Activated CD4-positive, alpha-beta T cell treated with anti-CD3 and anti-CD28 coated beads, Interleukin-2, amount 50 U/mL, for 24 hours (primary cell): ENCODE data around the gene ACTL10.
"Not testable (repeated sequence)": the region's sequence is repeated elsewhere in the genome, so short reads cannot be mapped to it uniquely, and the experiment has no call there.

Experiments used
- DNase-seq, 2 donors: peaks; one replicate each; pipeline ENCODE4 v3.0.0-alpha.2; 2020; ENCODE audit warnings: low read depth in 1 of 2, low spot score in 1 of 2

ACTL10 gene

DNA sequence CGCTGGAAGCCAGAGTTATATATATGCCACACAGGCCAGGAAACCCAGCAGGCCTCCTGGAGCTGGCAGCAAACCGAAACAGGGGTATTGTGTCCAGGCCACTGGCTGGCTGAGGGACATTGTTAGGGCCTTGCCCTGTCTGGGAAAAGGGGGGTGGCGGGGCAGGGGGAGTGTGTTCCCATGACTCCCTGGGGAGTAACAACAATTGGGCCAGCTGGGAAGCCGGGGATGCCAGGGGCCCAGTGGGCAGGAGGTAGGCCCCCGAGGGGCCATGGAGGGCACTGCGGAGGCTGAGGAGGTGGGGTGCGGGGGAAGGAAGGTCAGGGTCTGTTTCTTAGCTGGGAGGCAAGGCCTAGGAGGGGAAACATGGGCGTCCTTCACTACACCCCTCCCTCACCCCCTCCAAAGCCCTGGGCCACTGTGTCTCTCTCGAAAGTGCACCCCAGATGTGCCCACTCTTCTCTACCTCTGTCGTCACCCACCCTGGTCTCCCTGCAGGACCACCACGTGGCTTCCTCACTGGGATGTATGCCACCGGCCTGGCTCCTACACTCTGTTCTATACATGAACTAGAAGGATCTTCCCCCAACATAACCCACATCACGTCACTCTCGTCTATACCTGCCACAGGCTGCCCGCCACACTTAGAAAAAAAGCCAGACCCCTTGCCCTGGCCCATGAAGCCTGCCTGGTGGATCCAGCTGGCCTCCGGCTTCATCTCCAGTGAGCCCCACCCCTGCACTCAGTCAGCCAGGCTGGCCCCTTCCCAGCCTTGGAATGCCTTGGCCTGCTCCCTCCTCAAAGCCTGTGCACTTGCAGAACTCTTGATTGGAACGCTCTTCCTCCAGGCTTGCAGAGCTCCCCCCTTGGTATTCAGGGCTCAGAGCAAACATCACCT lies 27.2 kb downstream of the ACTL10 start:
- DNase-seq = no peak

DNA sequence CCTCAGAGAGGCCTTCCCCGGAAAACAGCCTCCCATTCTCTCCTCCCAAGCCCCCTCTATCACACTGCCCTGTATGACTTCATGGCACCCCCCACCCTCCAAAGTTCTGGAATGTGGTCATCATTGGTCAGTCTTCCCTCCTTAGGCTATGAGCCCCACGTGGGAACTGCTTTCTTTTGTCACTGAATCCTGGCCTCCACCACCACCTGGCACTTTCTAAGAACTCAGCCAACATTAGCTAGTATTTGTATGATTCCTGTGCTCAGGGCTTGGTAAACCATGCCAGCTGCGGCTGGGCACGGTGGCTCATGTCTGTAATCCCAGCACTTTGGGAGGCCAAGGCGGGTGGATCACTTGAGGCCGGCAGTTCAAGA lies 27.9 kb downstream of the ACTL10 start:
- DNase-seq = no peak

DNA sequence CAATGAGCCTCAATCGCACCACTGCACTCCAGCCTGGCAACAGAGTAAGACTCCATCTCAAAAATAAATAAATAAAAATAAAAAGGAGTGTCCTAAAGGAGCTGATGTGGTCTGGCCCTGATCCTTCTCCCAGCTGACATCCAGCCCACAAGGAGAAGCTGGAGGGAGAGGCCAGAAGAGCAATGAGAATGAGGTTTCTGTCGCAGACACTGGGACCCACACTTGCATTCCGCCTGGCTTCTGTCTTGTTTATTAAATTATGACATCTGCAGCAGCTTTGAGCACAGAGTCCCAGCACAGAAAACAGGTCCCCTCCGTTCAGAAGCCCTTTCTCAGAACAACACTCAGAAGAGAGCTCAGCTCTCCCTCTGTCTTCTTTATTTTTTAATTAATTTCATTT lies 29.7 kb downstream of the ACTL10 start:
- DNase-seq = no peak

DNA sequence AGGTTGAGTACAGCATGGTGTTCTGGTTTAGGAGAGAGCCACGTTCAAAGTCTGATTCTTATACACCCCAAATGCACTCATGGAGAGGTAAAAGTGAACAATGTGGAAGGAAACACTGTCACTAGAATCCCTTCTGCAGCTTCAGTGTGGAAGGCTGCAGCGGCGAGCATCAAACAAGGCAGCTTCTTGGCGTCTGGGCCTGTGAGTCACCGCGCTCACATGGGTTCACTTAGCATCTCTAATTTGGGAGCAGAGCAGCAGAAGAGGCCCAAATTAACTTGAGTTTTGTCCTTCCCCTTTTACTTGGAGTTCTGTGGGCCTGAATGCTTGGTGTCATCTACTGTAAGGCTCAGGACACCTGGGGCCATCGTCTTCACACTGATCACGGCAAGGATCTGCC lies 30.4 kb downstream of the ACTL10 start:
- no peak for DNase-seq

DNA sequence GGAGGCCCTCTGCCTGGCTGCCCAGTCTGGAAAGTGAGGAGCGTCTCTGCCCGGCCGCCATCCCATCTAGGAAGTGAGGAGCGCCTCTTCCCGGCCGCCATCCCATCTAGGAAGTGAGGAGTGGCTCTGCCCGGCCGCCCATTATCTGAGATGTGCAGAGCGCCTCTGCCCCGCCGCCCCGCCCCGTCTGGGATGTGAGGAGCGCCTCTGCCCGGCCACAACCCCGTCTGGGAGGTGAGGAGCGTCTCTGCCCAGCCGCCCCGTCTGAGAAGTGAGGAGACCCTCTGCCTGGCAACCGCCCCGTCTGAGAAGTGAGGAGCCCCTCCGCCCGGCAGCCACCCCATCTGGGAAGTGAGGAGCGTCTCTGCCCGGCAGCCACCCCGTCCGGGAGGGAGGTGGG lies 32.2 kb downstream of the ACTL10 start:
- not testable (repeated sequence) for DNase-seq

DNA sequence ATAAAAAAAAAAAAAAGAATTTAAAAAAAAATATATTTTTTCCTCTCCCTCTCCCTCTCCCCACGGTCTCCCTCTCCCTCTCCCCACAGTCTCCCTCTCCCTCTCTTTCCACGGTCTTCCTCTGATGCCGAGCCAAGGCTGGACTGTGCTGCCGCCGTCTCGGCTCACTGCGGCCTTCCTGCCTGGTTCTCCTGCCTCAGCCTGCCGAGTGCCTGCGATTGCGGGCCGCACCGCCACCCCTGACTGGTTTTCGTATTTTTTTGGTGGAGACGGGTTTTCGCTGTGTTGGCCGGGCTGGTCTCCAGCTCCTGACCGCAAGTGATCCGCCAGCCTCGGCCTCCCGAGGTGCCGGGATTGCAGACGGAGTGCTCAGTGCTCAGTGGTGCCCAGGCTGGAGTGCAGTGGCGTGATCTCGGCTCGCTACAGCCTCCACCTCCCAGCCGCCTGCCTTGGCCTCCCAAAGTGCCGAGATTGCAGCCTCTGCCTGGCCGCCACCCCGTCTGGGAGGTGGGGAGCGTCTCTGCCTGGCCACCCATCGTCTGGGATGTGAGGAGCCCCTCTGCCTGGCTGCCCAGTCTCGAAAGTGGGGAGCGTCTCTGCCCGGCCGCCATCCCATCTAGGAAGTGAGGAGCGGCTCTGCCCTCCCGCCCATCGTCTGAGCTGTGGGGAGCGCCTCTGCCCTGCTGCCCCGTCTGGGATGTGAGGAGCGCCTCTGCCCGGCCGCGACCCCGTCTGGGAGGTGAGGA lies 34.1 kb downstream of the ACTL10 start:
- DNase-seq = not testable (repeated sequence)

DNA sequence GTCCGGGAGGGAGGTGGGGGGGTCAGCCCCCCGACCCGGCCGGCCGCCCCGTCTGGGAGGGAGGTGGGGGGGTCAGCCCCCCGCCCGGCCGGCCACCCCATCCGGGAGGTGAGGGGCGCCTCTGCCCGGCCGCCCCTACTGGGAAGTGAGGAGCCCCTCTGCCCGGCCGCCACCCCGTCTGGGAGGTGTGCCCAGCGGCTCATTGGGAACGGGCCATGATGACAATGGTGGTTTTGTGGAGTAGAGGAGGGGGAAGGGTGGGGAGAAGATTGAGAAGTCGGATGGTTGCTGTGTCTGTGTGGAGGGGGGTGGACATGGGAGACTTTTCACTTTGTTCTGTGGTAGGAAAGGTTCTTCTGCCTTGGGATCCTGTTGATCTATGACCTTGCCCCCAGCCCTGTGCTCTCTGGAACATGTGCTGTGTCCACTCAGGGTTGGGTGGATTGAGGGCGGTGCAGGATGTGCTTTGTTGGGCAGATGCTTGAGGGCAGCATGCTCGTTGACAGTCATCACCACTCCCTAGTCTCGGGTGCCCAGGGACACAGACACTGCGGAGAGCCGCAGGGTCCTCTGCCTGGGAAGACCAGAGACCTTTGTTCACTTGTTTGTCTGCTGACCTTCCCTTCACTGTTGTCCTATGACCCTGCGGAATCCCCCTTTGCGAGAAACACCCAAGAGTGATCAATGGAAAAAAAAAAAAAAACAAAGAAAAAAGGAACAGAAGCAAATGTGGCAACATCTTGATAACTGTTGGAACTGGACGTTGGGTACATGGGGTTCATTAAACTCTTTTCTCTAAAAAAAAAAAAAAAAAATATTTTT lies 35.1 kb downstream of the ACTL10 start:
- DNase-seq = no peak

DNA sequence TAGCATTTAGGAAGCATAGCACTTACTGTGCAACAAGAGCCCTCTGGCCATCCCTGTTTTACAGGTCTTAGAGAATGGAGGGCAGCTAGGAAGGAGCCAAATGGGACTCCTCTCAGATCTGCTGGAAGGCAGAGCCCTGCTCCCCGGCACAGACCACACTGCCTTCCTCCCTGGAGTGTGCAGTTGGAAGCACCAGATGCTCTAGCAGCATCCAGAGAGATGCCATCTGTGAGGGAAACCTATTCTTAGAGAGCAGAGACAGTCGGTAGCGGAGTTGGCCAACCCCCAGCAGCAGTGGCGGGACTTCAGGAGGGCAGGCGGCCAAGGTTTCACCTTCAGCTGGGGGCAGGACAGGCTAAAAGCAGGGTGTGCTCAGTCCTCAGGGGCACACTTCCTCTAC lies 36.1 kb downstream of the ACTL10 start:
- DNase-seq = no peak

DNA sequence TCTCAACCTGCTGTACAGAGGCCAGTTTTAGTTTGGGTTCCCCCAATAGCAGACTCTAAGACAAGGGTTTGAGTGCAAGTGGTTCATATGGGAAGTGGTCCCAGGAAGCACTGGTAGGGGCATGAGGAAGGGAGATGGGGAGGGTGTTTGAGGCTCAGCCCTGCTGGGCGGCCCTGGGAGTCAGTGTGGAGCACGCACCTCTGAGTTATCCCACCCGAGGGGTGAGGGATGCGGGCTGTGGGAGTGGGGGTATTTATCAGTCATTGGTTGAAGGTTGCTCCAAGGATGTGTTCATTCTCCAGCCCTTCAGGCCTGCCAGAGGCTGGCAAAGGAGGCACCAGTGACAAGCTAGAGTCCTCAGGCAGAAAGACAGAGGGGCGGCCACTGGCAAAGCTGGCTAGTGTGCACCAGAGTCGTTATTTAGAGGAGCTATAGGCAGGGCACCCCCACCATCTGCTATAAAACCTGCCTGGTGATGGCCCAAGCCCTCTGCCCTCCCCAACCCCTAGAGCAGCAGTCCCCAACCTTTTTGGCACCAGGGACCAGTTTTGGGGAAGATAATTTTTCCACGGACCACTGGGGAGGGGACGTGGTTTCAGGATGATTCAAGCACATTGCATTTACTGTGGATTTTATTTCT lies 36.9 kb downstream of the ACTL10 start:
- no peak for DNase-seq

DNA sequence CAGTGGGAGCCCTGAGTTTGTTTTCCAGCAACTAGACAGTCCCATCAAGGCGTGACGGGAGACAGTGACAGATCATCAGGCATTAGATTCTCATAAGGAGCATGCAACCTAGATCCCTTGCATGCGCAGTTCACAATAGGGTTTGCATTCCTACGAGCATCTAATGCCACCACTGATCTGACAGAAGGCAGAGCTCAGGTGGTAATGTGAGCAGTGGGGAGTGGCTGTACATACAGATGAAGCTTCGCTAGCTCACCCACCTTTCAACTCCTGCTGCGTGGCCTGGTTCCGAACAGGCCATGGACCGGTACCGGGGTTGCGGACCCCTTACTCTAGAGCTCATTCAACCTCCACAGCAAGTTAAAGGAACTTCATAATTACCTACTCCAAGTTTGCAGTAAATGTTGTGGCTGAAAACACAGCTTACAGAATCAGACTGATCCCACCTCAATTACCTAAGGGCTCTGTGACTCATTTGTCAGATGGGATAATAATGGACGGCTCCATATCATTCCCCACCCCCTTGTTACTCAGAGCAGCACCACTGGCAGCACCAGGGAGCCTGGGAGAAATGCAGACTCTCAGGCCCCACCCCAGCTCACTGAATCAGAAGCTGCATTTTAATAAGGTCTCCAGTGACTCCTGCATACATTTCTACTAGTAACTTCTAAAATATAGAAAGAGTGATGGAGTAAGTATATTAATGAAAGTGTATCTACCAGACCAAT lies 37.6 kb downstream of the ACTL10 start:
- no peak for DNase-seq

DNA sequence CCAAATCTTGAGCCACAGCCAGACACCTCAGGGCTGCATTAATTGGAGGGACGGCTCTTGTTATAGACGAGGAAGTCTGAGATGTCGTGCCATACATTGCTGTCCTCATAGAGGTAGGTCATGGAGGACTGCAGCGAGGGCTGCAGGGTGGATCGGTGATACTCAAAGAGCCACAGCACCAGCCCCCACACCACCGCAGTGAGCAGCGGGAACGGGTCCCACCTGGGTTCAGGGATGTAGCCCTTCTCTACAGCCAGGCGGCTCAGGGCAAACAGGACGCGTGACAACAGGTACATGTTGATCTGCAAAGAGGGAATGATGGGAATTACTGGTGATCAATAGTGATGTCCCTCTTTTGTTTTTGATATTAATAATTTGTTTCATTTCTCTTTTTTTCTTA lies 40.9 kb downstream of the ACTL10 start:
- no peak for DNase-seq

DNA sequence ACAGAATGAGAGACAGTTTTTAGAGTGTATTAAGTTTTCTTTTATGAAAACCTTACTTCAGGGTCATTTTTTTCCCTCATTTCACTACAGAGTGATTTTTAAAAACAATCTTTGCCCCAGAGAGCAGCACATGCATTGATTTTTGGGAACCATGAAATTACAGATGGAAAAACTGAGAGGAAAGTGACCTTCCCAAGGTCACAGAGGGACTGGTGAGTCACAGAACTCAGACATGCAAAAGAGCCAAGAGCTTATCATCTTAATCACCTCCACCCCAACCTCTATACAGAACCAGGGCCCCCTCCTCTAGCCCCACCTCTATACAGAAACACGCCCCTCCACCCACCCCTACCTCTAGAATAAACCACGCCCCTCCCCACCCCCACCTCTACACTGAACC lies 42.7 kb downstream of the ACTL10 start:
- no peak for DNase-seq

DNA sequence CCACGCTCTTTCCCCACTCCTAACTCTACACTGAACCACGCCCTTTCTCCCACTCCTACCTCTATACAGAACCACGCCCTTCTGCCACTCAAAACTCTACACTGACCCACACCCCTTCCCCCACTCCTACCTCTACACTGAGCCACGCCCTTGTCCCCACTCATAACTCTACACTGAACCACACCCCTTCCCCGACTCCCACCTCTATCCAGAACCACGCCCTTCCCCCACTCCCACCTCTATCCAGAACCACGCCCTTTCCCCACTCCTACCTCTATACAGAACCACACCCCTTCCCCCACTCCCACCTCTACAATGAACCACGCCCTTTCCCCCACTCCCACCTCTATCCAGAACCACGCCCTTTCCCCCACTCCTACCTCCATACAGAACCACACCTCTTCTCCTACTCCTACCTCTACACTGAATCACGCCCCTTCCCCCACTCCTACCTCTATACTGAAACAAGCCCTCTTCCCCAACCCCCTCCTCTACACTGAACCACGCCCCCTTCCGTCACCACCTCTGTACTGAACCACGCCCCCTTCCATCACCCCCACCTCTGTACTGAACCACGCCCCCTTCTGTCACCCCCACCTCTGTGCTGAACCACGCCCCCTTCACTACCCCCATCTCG lies 43.3 kb downstream of the ACTL10 start:
- no peak for DNase-seq

DNA sequence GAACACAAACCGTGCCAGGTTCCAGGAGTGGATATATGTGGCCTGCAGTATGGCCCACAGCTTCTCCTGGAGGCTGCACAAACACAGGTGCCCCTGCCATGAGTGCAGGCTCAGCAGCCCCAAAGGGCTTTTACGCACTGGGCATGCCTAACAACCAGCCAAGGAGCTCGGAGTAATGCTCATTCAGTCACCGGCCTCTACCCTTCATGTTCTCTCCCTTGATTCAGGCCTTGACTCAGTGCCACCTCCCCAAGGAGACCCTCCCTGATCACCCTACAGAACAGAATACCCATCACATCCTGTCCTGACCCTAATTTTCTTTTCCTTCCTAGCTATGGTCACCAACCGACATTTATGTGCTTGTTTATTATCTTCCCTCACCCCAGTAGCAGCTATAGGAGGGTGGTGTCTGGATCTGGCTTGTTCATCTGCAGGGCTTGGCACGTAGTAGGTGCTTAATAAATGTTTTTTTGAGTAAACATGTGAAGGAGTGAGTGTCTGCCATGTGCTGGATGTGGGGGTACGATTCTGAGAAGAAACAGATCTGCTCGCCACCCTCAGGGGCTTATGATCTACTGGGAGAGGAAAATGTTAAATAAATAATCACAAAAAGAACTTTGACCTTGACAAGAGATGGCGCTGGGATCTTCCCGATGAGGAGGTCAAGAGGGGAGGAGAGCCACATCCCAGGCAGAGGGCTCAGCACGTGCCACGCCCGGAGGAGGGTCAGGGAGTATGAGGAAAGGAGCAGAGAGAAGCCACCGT lies 44.1 kb downstream of the ACTL10 start:
- DNase-seq = no peak

DNA sequence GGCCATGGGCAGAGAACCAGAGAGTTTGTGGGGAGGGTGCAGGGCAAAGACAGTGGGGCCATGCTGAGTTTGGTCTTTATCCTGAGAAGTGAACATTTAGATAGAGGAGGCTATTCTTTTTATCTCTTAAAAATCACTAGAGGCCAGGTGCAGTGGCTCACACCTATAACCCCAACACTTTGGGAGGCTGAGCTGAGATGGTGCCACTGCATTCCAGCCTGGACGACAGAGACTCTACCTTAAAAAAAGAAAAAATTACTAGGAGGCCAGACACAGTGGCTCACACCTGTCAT lies 44.6 kb downstream of the ACTL10 start:
- no peak for DNase-seq

DNA sequence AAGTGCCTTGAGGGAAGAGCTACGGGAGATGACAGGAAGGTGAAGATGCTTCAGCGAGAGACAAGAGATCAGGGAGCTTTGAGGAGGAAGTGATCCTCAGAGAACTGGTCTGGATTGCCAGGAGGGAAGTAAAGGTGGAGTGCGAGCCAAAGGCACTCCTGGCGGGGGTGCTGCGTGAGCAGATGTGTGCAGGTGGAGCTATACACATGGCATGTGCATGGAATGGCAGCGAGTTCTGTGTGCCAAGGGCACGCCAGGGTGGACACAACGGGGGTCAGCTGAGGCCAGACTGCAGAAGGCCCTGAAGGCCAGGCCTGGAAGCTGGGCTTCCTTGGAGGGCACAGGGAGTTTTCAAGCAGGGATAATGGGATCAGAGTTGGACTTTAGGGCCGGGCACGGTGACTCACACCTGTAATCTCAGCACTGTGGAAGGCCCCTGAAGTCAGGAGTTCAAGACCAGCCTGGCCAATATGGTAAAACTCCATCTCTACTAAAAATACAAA lies 47.2 kb downstream of the ACTL10 start:
- no peak for DNase-seq

DNA sequence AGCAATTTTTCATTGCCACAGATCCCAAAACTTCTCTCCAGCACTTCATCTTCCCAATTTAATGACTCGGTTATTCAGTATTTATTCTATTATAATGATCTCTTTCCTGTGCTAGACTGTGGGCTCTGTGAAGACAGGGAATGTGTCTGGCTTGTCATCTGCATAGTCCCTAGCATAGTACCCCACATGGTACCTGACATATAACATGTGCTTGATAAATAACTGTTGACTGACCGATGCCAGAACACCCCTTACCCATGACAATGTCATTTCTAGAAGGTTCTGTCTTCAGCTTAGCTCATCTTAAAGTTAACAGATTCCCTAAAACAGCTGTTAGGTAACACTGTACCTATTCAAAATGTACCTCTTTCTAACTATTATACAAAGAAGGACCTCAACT lies 49.8 kb downstream of the ACTL10 start:
- no peak for DNase-seq
